Stimulated activated CD8-positive, alpha-beta memory T cell treated with anti-CD3 and anti-CD28 coated beads, Interleukin-15, amount 100 ng/mL, for 4 hours (primary cell): ENCODE results near the gene GARS1.
"Not testable (repeated sequence)": the region's sequence is repeated elsewhere in the genome, so short reads cannot be mapped to it uniquely, and the experiment has no call there.

ENCODE experiments used
- DNase-seq, 2 donors: peaks; one replicate each; pipeline ENCODE4 v3.0.0-alpha.2; 2020; ENCODE audit warnings: low read depth in 2 of 2

Gene GARS1

DNA sequence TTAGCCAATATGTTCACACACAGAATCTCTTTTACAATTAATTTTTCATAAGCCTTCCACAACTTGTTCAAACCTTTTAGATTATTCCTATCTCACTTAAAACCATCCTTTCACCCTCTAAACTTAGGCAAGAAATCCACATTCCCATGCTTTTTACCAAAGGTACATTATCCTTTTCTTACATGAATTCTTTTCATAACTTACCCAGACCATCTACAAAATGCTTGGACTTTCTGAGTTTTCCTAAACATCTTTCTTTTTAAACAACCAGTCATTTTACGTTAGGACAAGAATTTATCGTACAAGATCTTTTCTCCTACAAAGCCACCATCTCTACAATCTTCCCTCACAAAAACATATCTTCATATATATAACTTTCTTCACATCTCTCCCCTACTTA is 18.8 kb upstream of the GARS1 start:
- no peak for DNase-seq

DNA sequence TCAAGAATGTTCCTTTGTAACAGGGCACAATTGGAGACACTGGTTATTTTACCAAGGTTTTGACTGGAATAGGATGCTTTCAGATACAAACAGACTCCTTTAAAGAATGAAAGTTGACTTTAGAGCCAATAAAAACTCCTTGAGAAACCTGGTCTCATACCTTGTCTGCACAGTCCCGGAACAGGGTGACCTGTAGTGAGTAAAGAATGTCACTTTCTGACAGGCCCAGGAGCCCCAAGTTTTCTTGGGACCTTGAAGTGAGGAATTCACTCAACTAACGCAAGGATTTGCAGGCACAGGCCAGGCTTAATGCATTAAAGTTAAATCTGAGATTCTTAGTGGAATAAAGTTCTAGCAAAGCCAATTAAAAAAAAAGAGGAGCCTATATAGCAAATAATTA is 11.5 kb upstream of the GARS1 start:
- DNase-seq: no peak

DNA sequence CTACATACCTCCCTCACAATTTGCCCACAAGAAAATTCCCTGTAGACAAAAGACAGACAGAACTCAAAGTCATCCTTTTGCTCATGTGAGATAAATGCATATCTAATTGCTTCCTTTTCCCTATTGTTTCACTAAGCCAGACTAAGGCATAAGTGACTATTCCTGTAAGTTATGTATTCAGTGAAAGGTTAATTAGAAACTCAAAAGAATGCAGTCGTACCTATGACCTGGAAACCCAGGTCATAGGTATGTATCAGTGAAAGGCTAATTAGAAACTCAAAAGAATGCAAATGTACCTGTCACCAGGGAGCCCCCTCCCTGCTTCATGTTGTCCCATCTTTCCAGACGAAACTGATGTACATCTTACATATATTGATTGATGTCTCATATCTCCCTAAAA is 10.3 kb upstream of the GARS1 start:
- DNase-seq: no peak

DNA sequence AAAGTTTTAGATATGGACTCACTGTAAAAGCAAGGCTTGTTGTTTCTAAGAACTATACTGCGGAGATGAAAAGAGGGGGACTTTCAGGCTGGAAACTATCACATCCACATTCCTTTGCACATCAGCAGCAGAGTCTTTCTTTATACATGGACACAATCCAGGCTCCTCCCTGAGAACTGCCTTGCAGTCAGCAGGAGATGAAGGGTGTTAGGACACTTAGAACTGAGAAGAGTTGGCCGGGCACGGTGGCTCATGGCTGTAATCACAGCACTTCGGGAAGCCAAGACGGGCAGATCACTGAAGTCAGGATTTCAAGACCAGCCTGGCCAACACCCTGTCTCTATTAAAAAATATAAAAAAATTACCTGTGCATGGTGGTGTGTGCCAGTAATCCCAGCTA is 9.7 kb upstream of the GARS1 start:
- DNase-seq: no peak

DNA sequence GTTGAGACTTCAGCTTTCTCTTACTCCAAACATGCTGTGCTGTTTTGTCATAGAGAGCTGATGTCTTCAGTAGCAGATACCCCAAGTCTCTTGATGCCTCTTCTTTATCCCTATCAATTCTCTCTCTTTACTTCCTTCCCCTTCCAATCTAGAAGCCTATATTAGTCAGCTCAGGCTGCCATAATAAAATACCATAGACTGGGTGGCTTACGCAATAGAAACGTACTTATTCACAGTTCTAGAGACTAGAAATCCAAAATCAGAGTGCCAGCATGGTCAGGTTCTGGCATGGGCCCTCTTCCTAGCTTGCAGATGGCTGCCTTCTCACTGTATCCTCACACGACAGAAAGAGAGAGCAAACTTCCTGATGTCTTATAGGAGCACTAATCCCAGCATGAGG is 9.0 kb upstream of the GARS1 start:
- no peak for DNase-seq

DNA sequence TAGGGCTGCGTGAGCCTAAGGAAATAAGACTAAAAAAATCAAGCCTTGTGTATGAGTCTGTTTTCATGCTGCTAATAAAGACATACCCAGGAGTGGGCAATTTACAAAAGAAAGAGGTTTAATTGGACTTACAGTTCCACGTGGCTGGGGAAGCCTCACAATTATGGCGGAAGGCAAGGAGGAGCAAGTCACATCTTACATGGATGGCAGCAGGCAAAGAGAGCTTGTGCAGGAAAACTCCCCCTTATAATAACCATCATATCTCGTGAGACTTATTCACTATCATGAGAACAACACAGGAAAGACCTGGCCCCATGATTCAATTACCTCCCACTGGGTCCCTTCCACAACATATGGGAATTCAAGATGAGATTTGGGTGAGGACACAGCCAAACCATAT is 7.1 kb upstream of the GARS1 start:
- not testable (repeated sequence) for DNase-seq

DNA sequence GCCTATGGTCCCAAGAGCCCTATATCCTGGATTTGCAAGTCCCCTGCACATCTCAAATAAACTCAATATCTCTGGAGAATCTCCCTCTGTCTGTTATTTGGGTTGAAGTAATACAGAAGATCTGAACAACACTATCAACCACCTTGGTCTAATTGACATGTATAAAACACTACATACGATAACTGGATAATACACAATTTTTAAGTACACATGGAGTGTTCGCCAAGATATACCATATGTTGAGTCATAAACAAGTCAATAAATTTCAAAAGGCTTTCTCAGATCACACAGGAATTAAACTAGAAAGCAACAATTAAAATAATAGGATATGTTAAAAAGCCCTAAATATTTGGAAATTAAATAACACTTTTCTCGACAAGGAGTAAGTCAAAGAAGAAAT is 5.6 kb upstream of the GARS1 start:
- DNase-seq: no peak

DNA sequence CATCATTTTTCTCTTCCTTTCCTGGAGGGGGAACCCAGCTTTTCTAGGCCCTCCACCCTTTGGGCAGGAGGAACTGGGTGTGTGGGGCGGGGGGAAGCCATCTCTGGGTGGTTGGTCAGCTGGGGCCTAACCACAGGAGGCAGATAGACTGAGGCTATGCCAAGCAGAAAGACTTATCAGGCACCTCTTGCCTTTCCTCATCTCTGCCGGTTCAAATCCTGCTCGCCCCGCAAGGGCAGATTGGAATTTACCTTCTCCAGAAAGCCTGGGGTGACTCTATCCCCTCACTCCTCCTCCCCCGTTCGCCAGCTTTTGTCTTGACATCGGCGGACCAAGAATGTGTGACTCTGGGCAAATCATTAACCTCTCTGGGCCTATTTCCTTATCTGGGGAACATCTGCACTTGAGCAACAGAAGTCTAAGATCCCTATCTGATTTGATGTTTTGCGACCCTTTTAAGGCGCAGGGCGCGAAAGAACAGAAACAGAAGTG is 584 bp upstream of the GARS1 start:
- no peak for DNase-seq

DNA sequence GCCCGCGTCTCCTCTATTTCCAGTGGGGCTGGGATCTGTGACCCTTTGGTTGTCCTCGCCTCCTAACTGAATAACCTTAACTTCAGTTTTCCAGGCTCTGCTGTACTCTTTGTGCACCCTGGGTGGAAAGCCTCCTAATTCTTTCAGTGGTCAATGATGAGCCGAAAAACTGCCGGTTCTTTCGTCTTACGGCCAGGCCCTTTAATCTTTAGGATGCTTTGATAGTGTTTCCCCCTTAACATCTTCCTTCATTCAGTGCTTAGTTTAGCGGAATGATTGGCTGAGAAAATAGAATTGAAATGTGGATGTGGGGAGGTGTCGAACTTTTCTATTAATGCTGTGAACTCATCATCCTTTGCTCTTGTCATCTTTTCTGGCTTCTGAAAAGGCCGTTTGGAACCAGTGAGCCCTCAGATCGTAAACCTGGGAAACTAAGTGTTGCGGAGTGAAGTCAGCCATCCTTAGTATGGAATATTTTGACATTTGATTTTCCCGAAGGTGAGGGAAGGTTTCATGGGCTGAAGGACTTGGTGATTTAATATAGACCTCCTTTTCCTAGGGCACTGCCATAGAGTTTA is 847 bp downstream of the GARS1 start:
- DNase-seq: no peak

DNA sequence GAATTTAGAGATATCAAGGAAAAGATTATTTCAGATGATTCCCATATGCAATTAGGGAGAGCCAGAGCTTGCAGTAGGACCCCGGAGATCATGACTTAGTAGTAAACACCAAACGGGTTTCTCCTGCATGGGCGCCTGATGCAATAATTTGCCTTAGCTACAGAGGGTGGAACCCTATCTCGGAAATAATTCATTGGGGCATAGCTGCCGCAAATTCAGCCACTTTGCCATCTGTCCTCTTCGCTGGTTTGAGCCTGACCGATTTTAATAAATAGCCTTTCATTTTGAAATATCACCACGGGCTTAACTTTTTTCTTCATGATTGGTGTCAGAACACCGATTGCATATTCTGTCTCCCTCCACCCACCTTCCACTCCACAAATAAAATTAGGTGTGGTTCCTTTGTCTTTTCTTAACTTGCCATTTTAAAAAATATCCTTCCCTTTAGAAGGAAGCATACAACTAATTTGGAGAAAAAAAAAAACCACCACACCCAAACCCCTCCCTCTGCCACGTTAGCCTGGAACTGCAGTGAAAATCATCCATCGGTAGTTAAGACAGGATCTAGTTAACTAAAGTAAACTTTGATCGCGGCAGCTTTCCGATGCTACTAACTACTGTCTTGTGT is 1.4 kb downstream of the GARS1 start:
- DNase-seq: no peak

DNA sequence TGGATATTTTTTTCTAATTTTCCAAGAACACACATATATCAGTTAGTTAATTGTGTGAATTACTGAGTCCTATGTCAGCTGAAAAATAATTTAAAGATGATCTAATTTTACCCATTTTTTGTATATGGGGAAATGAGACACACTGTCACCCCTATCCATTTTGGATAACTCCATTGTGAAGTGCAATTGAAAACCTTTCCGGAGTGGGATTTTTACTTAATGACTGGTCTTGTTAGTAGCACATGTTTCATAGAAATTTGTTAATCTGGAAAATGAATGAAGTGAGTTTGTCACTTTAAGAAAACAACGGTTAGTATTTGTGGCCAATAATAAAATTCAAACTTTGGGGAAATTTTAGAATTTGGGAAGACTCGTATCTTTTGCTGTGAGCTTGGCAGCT is 2.0 kb downstream of the GARS1 start:
- no peak for DNase-seq

DNA sequence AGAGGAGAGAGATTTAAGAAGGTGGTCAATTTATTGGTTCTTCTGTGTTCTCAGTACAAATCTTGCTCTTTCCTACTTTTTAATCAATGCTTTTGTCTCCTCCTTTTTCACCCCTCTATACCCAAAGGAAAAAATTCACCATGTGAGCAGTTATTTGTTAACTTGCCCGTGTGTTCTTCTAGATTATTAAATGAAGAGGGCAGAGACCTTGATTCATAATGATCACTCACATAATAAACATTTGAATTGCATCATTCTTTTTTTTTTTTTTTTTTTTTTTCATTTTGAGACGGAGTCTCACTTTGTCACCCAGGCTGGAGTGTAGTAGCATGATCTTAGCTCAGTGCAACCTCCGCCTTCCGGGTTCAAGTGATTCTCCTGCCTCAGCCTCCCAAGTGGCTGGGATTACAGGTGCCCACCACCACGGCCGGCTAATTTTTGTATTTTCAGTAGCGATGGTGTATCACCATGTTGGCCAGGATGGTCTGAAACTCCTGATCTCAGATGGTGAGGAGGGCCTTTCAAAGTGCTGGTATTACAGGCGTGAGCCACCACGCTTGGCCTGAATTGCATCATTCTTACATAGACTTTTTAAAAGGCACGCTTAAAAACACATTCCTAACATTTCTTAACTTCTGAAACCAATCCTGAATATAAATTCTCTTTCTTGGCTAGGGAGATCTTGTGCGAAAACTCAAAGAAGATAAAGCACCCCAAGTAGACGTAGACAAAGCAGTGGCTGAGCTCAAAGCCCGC is 3.6 kb downstream of the GARS1 start:
- no peak for DNase-seq

DNA sequence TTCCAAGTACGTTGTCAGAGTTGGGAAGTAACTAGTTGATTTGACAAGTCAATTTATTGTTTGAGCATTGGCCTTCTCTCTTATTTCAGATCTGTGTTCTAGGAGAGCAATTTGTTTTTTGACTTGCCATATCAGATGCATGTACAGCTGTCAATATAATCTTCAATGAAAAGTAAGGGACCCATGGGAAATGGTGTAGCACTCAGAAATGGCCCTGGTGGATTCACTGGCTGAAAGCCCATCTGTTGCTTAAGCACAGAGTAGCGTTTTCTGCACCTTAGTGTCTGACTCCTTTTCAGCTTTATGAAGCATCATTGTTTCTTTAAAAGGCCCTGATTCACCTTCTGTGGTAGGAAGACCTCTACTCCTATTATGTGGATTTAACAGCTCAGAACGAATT is 10.2 kb downstream of the GARS1 start:
- no peak for DNase-seq

DNA sequence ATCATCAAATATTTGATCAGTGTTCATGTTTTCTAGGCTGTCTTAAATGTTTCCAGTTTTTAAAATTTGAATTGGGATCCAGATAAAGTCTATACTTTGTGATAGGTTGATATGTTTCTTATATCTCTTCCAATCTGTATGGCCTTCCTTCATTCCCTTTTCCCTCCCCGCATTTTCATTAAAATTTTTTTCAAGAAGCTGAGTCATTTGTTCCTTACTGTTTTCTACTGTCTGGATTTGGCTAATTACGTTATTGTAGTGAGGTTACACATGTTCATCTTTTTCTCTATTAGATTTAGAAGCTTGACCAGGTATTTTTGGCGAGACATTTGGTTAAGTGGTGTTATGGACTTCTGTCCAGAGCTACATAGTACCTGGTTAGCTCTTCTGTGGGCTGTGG is 11.2 kb downstream of the GARS1 start:
- DNase-seq: no peak

DNA sequence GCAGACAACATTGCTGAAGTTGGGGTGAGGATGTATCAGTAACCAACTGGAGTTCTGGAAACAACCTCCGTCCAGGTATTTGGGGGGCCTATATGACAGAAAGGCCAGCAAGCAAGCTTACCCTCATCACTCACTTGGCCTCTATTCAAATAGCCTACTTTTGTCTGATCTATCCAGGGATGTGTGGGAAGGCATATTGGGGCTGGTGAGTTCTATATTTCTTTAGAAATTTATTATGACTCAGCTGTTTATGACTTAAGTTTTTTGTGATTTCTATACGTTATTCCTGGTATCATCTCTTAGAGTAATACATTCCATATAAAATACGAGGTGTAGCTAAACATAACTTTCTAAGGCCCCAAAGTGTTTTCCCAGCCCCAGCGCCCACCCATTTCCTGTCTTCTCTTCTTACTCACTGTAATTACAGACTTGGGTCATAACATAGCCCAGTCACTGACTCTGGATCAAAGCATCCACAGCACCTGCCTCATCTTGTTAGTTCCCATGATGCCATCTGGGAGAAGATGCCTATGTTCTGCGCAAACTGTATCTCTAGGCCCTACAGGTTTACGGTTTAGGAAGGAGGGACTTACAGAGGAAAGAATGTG is 18.1 kb downstream of the GARS1 start:
- no peak for DNase-seq

DNA sequence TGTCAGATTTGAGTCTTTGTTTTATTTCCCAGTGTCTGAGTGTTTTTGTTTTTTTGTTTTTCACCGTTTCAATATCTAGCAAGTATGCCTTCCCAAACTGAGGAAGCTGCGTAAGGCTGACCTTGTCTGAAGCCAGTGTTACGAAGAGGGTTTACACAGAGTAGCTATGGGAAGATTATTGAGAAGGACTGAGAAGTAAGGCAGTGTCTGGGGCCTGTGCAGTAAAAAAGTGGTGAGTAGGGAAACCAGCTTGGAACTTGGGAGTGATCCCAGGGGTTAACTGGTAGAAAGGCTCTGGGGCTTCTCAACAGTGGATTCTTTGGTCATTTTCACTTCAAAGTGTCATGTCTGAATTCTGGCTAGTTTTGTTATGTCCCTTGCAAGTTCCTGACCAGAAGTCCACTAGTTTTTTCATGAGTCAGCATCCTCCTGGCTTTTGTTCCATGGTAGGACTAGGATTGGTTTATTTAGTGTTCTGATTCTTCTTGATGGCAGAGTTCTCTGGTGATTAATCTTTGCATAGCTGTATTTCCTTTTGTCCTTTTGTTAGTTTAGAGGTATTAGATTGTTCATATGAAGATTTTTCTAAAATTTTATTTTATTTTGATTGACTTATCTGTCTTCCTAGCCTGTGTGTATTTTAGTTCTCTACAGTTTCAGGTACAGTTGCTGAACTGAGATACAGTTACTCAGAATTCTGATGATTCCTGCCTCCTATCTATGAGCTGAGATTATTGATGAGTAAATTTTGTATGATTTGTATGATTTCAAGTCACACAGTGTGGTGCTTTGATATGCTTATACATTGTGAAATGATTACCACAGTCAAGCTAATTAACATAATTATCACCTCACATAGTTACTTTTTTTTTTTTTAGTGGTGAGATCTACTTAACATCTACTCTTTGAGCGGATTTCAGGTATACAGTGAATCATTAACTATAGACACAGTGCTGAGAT is 19.0 kb downstream of the GARS1 start:
- no peak for DNase-seq

DNA sequence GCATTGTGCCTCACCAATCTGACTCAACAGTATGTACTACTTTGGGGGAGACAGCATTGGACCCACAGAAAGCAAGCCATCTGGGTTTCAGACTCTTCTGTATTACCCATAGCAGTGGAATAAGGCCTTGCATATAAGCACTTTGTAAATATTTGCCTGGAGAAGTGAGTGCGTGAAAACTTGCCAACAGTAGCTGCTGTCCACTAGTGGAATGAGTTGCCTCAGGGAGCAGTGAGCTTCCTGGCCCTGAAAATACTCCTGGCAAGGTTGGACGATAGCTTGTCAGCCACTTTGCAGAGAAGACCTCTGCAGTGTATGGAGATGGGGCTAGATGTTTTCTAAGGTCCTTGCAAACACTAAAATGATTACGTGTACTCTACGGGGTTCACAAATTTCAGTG is 21.6 kb downstream of the GARS1 start:
- no peak for DNase-seq

DNA sequence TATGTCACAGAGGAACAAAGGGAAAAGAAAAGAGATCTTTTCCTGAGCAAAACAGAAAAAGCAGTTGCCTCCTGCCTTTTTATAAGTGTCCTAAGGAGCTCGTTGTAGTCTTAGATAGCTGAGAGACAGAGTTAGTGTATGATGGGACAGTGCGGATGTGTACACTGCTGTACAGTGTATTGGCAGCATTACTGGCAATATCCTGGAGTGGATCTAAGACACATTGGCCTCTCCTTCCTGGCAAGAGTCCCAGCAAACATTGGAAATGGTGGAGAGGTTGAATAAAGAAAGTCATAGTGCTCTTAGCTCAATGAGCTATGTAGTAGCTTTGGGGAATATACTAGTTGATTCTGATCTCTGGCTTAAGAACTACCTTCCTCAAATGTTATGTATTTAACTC is 22.7 kb downstream of the GARS1 start:
- DNase-seq: no peak

DNA sequence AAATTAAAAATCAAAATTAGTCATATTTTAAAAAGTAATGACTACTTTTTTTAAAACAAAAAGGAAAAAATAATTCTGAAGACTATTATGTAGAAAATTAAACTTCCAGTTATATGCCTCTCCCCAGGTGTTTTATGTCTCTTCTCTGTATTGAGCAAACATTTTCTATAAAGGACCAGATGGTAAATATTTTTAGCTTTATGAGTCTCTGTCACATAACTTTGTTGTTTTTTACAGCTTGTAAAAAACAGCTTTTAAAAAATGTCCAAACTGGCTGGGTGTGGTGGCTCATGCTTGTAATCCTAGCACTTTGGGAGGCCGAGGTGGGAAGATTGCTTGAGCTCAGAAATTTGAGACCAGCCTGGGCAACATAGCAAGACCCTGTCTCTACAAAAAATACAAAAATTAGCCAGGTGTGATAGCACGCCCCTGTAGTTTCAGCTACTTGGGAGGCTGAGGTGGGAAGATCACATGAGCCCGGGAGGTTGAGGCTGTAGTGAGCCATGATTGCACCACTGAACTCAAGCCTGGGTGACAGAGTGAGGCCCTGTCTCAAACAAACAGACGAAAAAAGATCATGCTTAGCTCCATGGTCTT is 23.5 kb downstream of the GARS1 start:
- no peak for DNase-seq

DNA sequence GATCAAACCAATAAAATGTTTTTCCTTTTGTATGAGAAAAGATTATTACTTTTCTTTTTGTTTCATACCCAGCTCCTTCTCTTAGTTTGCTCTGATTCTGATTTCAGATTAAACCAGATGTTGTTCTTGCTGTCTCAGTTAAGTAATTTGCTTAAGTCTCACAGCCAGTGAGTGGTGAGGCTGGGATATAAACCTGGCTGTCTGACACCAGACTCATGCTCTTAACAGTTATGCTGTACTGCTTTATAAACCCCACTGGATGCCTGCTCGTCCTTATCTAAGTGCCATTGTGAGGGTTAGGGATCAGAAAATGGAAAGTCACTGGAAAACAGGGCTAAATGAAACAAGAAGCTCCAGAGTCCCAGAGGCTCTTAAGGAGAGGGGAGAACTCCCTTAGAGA is 24.3 kb downstream of the GARS1 start:
- no peak for DNase-seq

DNA sequence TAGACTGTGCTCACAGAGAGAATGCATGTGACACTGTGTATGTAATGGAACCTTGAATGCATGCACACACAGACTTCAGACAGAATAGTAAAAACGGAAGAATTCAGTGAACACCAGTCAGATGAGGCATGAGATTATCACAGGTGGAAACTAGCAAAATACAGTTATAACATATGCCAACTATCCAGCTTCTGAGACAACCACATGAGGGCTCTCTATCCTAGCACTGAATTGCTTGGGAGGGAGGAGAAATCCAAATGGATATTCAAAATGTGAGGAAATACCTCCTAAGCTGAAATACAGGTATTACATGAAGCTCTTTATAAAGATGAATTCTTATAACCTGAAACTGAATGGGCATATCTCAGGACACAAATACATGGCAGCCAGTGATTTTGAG is 30.6 kb downstream of the GARS1 start:
- no peak for DNase-seq
